K562 (cell line): ENCODE data around the gene HSPB1. TPM values are rescaled to one million over a fixed set of nuclear protein-coding genes. Genes with fewer than 3 reads are reported as not detected.

Source experiments
- E2F4 ChIP-seq: sonication (generic); formaldehyde crosslinking; IDR thresholded peaks from 2 replicates; pipeline ENCODE4 v1.8.0; 2022; ENCODE audit warnings: mild to moderate bottlenecking, low read depth, missing genetic modification reagents
- IRF2 ChIP-seq: sonication (generic); formaldehyde crosslinking; IDR thresholded peaks from 2 replicates; pipeline ENCODE4 v1.8.1; 2022; ENCODE audit warnings: mild to moderate bottlenecking, missing genetic modification reagents
- JUN ChIP-seq, 2 experiments: sonication (generic) in 1 of 2; formaldehyde crosslinking in 1 of 2; IDR thresholded peaks; 2 replicates each; pipeline versions ENCODE4 v1.6.1 to v1.8.0; 2012 to 2022; ENCODE audit warnings: borderline replicate concordance in 2 of 2, mild to moderate bottlenecking in 2 of 2, improper control_type of control experiment in 1 of 2, low read depth in 1 of 2, low read length in 1 of 2, missing genetic modification reagents in 1 of 2
- LARP7 ChIP-seq: fragments of 450-650 bp; IDR thresholded peaks from 2 replicates; pipeline ENCODE4 v1.6.1; 2016
- PHB2 ChIP-seq: fragments of 450-650 bp; IDR thresholded peaks from 2 replicates; pipeline ENCODE4 v1.6.1; 2017; ENCODE audit warnings: low read depth
- RBM39 ChIP-seq: fragments of 200-400 bp; formaldehyde crosslinking; optimal IDR thresholded peaks from 2 replicates; pipeline ENCODE3; 2018; ENCODE audit warnings: low read depth, low read length
- THRAP3 ChIP-seq: fragments of 450-650 bp; IDR thresholded peaks from 2 replicates; pipeline ENCODE4 v1.6.1; 2016; ENCODE audit warnings: mild to moderate bottlenecking, inconsistent platforms, borderline replicate concordance
- WHSC1 ChIP-seq: IDR thresholded peaks from one replicate; pipeline ENCODE4 v1.6.1; 2012; ENCODE audit warnings: low read length, control low read depth, inconsistent platforms
- XRCC3 ChIP-seq: fragments of 450-650 bp; IDR thresholded peaks from 2 replicates; pipeline ENCODE4 v1.6.1; 2017; ENCODE audit warnings: mild to moderate bottlenecking, moderate library complexity
- ZNF133 ChIP-seq: fragments of 250-450 bp; sonication (Bioruptor Pico); IDR thresholded peaks from 2 replicates; pipeline ENCODE4 v1.4.0; 2020; ENCODE audit warnings: mild to moderate bottlenecking
- ZNF696 ChIP-seq: fragments of 250-450 bp; sonication (Bioruptor Pico); conservative IDR thresholded peaks from 2 replicates; pipeline ENCODE4 v1.4.0; 2020; ENCODE audit warnings: mild to moderate bottlenecking, moderate library complexity
- ZNF75A ChIP-seq: fragments of 450-650 bp; formaldehyde crosslinking; IDR thresholded peaks from 2 replicates; pipeline ENCODE4 v1.4.0; 2020; ENCODE audit warnings: mild to moderate bottlenecking
- ZNF780A ChIP-seq: fragments of 250-450 bp; sonication (Bioruptor Pico); IDR thresholded peaks from 2 replicates; pipeline ENCODE4 v1.5.0; 2021; ENCODE audit warnings: mild to moderate bottlenecking
- polyA plus RNA-seq, 8 experiments: library from polyadenylated mRNA; depleted of rRNA in 4 of 8; stranded (reverse) in 5 of 8; unstranded in 3 of 8; fragments of >200 nt; fragmentation: Nextera tagmentation in 2 of 8; fragmentation: Illumina TruSeq in 1 of 8; extraction: Ambion mirVana in 2 of 8; extraction: Trizol in 1 of 8; gene quantifications; 2 replicates each; pipeline versions ENCODE4 v1.2.1 to v1.2.3, GENCODE V29; 2011 to 2014; ENCODE audit warnings: inconsistent platforms in 1 of 8, missing spikeins in 1 of 8
- total RNA-seq, 7 experiments: library from RNA; depleted of rRNA in 6 of 7; stranded (reverse); fragments of >200 nt in 6 of 7; fragmentation: Illumina TruSeq in 2 of 7; extraction: Trizol in 2 of 7; gene quantifications; 2 replicates each; pipeline versions ENCODE4 v1.2.1 to v1.2.3, GENCODE V29; 2011 to 2021; ENCODE audit warnings: low replicate concordance in 1 of 7
- TF ChIP-seq, protein P1 (sequence below), 2 experiments: fragments of 450-650 bp in 1 of 2; sonication (generic) in 1 of 2; formaldehyde crosslinking in 1 of 2; IDR thresholded peaks in 1 of 2; conservative IDR thresholded peaks in 1 of 2; 2 replicates each; pipeline versions ENCODE4 v1.6.1 to v1.8.1; 2016 to 2023; ENCODE audit warnings: mild to moderate bottlenecking in 2 of 2, moderate library complexity in 2 of 2, inconsistent platforms in 1 of 2, missing genetic modification reagents in 1 of 2
- TF ChIP-seq, protein P2 (sequence below): conservative IDR thresholded peaks from 2 replicates; pipeline ENCODE4 v1.6.1; 2011; ENCODE audit warnings: low read depth, mild to moderate bottlenecking, low read length; ENCODE audit not compliant: control insufficient read depth
- TF ChIP-seq, protein P3 (sequence below): fragments of 450-650 bp; formaldehyde crosslinking; IDR thresholded peaks from 2 replicates; pipeline ENCODE4 v1.4.0; 2020; ENCODE audit warnings: mild to moderate bottlenecking, mixed read lengths
- TF ChIP-seq, protein P4 (sequence below): fragments of 250-450 bp; sonication (Bioruptor Pico); IDR thresholded peaks from 2 replicates; pipeline ENCODE4 v1.4.0; 2020

HSPB1 gene
- total and polyA plus RNA-seq, 9 of the 15 experiments (the other 6 are each of a cell fraction or from before 2014, with no cell fraction given) = 27.1 to 522 (median 138) TPM

DNA sequence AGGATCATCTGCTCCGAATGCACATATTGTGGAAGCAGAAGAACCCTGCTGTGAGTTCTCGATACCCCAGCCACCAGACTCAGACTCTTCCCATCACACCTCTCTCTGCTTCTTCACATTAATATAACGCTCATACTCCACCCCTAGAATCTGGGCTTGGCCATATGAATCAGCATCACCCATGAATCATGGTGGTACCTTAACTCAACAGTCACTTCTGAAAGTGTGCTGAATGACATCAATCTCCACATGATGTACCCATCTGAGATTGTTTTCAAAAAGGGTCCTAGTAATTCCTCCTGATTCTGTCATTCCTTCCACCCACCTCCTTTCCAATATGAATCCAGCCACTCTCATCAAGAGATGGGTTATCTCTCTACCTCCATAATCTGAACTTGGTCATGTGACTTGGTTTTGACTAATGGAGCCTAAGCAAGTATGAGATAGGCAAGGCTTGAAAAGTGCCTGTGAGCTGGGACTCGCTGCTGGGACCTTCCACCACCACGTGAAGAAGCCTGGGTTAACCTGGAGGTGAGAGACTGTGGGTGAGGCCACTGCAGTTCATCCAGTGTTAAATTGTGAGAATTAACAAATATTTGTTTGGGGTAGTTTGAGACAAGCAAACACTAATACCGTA lies 40.9 kb downstream of the HSPB1 start (continued):
- TF ChIP-seq, protein P1, sequence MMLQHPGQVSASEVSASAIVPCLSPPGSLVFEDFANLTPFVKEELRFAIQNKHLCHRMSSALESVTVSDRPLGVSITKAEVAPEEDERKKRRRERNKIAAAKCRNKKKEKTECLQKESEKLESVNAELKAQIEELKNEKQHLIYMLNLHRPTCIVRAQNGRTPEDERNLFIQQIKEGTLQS (IDR thresholded peaks at IDR 0.05) = peak; percentile 48; the same call in 1 of the 2 replicates
- TF ChIP-seq, protein P1 (CRISPR knock-in tag; conservative IDR thresholded peaks at IDR 0.05) = no peak
- TF ChIP-seq E2F4 (CRISPR knock-in tag) (no peak), THRAP3 (no peak), ZNF696 (CRISPR knock-in tag) (no peak), ZNF780A (CRISPR knock-in tag) (no peak), JUN (IDR thresholded peaks at IDR 0.05; ENCODE audit: borderline replicate concordance, low read depth, low read length) (no peak), JUN (CRISPR knock-in tag; IDR thresholded peaks at IDR 0.05; ENCODE audit: borderline replicate concordance) (no peak), WHSC1 (no peak), PHB2 (no peak), IRF2 (no peak), RBM39 (no peak), XRCC3 (no peak), ZNF133 (no peak), LARP7 (no peak), ZNF75A (CRISPR knock-in tag) (no peak)
- TF ChIP-seq, protein P2, sequence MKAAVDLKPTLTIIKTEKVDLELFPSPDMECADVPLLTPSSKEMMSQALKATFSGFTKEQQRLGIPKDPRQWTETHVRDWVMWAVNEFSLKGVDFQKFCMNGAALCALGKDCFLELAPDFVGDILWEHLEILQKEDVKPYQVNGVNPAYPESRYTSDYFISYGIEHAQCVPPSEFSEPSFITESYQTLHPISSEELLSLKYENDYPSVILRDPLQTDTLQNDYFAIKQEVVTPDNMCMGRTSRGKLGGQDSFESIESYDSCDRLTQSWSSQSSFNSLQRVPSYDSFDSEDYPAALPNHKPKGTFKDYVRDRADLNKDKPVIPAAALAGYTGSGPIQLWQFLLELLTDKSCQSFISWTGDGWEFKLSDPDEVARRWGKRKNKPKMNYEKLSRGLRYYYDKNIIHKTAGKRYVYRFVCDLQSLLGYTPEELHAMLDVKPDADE = no peak
- TF ChIP-seq, protein P3, sequence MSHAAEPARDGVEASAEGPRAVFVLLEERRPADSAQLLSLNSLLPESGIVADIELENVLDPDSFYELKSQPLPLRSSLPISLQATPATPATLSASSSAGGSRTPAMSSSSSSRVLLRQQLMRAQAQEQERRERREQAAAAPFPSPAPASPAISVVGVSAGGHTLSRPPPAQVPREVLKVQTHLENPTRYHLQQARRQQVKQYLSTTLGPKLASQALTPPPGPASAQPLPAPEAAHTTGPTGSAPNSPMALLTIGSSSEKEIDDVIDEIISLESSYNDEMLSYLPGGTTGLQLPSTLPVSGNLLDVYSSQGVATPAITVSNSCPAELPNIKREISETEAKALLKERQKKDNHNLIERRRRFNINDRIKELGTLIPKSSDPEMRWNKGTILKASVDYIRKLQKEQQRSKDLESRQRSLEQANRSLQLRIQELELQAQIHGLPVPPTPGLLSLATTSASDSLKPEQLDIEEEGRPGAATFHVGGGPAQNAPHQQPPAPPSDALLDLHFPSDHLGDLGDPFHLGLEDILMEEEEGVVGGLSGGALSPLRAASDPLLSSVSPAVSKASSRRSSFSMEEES (CRISPR knock-in tag) = peak; percentile 96
- TF ChIP-seq, protein P4, sequence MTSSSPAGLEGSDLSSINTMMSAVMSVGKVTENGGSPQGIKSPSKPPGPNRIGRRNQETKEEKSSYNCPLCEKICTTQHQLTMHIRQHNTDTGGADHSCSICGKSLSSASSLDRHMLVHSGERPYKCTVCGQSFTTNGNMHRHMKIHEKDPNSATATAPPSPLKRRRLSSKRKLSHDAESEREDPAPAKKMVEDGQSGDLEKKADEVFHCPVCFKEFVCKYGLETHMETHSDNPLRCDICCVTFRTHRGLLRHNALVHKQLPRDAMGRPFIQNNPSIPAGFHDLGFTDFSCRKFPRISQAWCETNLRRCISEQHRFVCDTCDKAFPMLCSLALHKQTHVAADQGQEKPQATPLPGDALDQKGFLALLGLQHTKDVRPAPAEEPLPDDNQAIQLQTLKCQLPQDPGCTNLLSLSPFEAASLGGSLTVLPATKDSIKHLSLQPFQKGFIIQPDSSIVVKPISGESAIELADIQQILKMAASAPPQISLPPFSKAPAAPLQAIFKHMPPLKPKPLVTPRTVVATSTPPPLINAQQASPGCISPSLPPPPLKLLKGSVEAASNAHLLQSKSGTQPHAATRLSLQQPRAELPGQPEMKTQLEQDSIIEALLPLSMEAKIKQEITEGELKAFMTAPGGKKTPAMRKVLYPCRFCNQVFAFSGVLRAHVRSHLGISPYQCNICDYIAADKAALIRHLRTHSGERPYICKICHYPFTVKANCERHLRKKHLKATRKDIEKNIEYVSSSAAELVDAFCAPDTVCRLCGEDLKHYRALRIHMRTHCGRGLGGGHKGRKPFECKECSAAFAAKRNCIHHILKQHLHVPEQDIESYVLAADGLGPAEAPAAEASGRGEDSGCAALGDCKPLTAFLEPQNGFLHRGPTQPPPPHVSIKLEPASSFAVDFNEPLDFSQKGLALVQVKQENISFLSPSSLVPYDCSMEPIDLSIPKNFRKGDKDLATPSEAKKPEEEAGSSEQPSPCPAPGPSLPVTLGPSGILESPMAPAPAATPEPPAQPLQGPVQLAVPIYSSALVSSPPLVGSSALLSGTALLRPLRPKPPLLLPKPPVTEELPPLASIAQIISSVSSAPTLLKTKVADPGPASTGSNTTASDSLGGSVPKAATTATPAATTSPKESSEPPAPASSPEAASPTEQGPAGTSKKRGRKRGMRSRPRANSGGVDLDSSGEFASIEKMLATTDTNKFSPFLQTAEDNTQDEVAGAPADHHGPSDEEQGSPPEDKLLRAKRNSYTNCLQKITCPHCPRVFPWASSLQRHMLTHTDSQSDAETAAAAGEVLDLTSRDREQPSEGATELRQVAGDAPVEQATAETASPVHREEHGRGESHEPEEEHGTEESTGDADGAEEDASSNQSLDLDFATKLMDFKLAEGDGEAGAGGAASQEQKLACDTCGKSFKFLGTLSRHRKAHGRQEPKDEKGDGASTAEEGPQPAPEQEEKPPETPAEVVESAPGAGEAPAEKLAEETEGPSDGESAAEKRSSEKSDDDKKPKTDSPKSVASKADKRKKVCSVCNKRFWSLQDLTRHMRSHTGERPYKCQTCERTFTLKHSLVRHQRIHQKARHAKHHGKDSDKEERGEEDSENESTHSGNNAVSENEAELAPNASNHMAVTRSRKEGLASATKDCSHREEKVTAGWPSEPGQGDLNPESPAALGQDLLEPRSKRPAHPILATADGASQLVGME = no peak
